ENCODE results near the gene ANXA9.

DNA sequence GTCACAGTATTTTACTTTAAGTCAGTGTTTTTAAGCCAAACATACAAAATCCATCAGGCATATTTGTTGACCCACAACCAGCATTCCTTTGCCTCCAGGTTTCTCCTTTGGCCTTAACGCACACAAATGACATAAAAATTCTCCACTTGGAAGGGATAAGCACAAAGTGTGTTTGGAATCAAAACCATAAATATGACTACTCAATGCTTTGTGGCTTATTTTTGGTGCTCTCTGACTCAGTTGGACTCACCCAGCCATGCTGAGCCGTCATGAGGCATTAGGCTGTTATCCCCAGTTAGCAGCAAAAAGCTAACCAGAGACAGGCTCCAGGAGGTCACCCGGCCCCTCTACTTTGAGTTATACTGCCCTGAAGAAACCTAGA lies 27.1 kb downstream of the ANXA9 start:
- TF ChIP-seq, protein P1, sequence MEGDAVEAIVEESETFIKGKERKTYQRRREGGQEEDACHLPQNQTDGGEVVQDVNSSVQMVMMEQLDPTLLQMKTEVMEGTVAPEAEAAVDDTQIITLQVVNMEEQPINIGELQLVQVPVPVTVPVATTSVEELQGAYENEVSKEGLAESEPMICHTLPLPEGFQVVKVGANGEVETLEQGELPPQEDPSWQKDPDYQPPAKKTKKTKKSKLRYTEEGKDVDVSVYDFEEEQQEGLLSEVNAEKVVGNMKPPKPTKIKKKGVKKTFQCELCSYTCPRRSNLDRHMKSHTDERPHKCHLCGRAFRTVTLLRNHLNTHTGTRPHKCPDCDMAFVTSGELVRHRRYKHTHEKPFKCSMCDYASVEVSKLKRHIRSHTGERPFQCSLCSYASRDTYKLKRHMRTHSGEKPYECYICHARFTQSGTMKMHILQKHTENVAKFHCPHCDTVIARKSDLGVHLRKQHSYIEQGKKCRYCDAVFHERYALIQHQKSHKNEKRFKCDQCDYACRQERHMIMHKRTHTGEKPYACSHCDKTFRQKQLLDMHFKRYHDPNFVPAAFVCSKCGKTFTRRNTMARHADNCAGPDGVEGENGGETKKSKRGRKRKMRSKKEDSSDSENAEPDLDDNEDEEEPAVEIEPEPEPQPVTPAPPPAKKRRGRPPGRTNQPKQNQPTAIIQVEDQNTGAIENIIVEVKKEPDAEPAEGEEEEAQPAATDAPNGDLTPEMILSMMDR (IDR thresholded peaks at IDR 0.05 in 8 of 11, conservative IDR thresholded peaks at IDR 0.05 in 3 of 11): no peak
- no peak for TF ChIP-seq POLR2A (IDR thresholded peaks at IDR 0.05)
- no peak for TF ChIP-seq POLR2AphosphoS5 (IDR thresholded peaks at IDR 0.05)

Measured in spleen (tissue), 7 donors.